ENCODE measurements around the gene KLHL5. TPM values are rescaled to one million over a fixed set of nuclear protein-coding genes. Genes with fewer than 3 reads are reported as not detected.

KLHL5 gene
- polyA plus RNA-seq, 1 experiment: 77.4 TPM

- TF ChIP-seq, protein P1, sequence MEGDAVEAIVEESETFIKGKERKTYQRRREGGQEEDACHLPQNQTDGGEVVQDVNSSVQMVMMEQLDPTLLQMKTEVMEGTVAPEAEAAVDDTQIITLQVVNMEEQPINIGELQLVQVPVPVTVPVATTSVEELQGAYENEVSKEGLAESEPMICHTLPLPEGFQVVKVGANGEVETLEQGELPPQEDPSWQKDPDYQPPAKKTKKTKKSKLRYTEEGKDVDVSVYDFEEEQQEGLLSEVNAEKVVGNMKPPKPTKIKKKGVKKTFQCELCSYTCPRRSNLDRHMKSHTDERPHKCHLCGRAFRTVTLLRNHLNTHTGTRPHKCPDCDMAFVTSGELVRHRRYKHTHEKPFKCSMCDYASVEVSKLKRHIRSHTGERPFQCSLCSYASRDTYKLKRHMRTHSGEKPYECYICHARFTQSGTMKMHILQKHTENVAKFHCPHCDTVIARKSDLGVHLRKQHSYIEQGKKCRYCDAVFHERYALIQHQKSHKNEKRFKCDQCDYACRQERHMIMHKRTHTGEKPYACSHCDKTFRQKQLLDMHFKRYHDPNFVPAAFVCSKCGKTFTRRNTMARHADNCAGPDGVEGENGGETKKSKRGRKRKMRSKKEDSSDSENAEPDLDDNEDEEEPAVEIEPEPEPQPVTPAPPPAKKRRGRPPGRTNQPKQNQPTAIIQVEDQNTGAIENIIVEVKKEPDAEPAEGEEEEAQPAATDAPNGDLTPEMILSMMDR (IDR thresholded peaks at IDR 0.05; ENCODE audit: insufficient read depth, low read depth, low read length): no peak
- no peak for DNase-seq (ENCODE audit: low read depth)
- H3K36me3 ChIP-seq (ENCODE audit: control insufficient read depth, insufficient read depth, low read length): no peaks in the 10 kb centered on the region
- ChIA-PET CTCF (interaction anchor here (1.1 kb wide), 1 partner anchor 48 kb away, joined by 3 read pairs; no protein-coding TSS in a partner anchor), POLR2A (interaction anchor here (0.6 kb wide), 1 partner anchor 924 kb away, joined by 13 read pairs; no protein-coding TSS in a partner anchor)
- no peak overlapping the region for H3K4me3 ChIP-seq (ENCODE audit: low read depth, low read length)
- no peaks in the 10 kb centered on the region for H3K27me3 ChIP-seq (ENCODE audit: control insufficient read depth, insufficient read depth, low read length)
Observed at GRCh38 chr4:39037941-39038340, 24.1 kb upstream of the KLHL5 start.

- H3K36me3 ChIP-seq (ENCODE audit: control insufficient read depth, insufficient read depth, low read length): no peaks in the 10 kb centered on the region
- H3K4me3 ChIP-seq (ENCODE audit: low read depth, low read length): no peak overlapping the region
- ChIA-PET CTCF (no interaction called here), POLR2A (no interaction called here)
- no peak for DNase-seq (ENCODE audit: low read depth)
- H3K27me3 ChIP-seq (ENCODE audit: control insufficient read depth, insufficient read depth, low read length): no peaks in the 10 kb centered on the region
- TF ChIP-seq, protein P1 (IDR thresholded peaks at IDR 0.05; ENCODE audit: insufficient read depth, low read depth, low read length): no peak
Observed at GRCh38 chr4:39039108-39039507, 22.9 kb upstream of the KLHL5 start.

- no peak for DNase-seq (ENCODE audit: low read depth)
- Histone ChIP-seq H3K27me3 (ENCODE audit: control insufficient read depth, insufficient read depth, low read length) (no peaks in the 10 kb centered on the region), H3K36me3 (ENCODE audit: control insufficient read depth, insufficient read depth, low read length) (no peaks in the 10 kb centered on the region), H3K4me3 (ENCODE audit: low read depth, low read length) (no peak overlapping the region)
- CTCF ChIA-PET: interaction anchor here (1.4 to 1.7 kb wide), 2 partner anchors 12 to 93 kb away, joined by 5 read pairs; no protein-coding TSS in a partner anchor
- POLR2A ChIA-PET: no interaction called here
- TF ChIP-seq, protein P1 (IDR thresholded peaks at IDR 0.05; ENCODE audit: insufficient read depth, low read depth, low read length): no peak
Observed at GRCh38 chr4:39042366-39042765, 19.7 kb upstream of the KLHL5 start.

DNA sequence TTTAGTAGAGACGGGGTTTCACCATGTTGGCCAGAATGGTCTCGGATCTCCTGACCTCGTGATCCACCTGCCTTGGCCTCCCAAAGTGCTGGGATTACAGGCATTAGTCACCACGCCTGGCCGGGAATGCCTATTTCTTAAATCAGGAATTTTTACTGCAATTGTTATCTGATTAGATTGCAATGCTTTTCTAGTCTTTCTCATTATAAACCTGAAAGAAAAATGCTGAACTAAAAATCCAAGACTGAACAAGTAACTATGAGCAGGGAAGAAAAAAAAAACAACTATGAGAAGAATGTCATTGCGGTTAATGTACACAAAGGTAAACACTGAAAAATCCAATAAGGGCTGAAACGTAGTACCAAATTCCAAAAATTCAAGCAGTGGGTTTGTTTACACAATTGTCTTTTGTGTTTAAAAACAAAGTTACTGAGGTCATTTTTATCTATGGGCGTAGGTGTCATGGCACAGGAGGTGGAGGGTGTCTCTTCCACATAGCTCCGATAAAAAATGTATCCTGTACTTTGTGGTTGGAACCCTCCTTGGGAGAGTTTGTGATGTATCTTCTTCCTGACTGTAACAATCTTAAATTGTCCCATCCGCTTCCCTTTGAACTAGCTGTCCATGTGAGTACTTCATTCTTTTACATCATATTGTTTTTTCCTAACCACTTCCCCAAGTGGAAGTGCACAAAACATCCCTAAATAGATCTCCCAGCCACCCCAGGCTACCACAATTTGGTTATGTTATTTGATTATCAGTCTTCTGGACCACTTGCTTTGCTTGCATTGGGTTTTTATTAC is 18.8 kb upstream of the KLHL5 start:
- Histone ChIP-seq H3K36me3 (ENCODE audit: control insufficient read depth, insufficient read depth, low read length) (no peaks in the 10 kb centered on the region), H3K4me3 (ENCODE audit: low read depth, low read length) (no peak overlapping the region), H3K27me3 (ENCODE audit: control insufficient read depth, insufficient read depth, low read length) (no peaks in the 10 kb centered on the region)
- CTCF ChIA-PET: interaction anchor here (1.0 to 1.7 kb wide), 3 partner anchors 9 to 13 kb away, joined by 3 to 5 read pairs (median 3); no protein-coding TSS in a partner anchor
- POLR2A ChIA-PET: interaction anchor here (0.6 kb wide), 1 partner anchor 57 kb away, joined by 3 read pairs; no protein-coding TSS in a partner anchor
- TF ChIP-seq, protein P1 (IDR thresholded peaks at IDR 0.05; ENCODE audit: insufficient read depth, low read depth, low read length): no peak
- peak; percentile 39 for DNase-seq (ENCODE audit: low read depth)

GRCh38 chr4:39043861-39044363 is 18.1 kb upstream of the KLHL5 start:
- Histone ChIP-seq H3K27me3 (ENCODE audit: control insufficient read depth, insufficient read depth, low read length) (no peaks in the 10 kb centered on the region), H3K36me3 (ENCODE audit: control insufficient read depth, insufficient read depth, low read length) (no peaks in the 10 kb centered on the region), H3K4me3 (ENCODE audit: low read depth, low read length) (peak overlapping the region; percentile 50)
- CTCF ChIA-PET: interaction anchor here (0.7 to 1.2 kb wide), 3 partner anchors 8 to 168 kb away, joined by 3 read pairs; no protein-coding TSS in a partner anchor
- DNase-seq (ENCODE audit: low read depth): no peak
- POLR2A ChIA-PET: interaction anchor here (0.6 kb wide), 1 partner anchor 58 kb away, joined by 3 read pairs; no protein-coding TSS in a partner anchor
- TF ChIP-seq, protein P1 (IDR thresholded peaks at IDR 0.05; ENCODE audit: insufficient read depth, low read depth, low read length): no peak
